Measurements from ENCODE around the gene RNF182.

DNA sequence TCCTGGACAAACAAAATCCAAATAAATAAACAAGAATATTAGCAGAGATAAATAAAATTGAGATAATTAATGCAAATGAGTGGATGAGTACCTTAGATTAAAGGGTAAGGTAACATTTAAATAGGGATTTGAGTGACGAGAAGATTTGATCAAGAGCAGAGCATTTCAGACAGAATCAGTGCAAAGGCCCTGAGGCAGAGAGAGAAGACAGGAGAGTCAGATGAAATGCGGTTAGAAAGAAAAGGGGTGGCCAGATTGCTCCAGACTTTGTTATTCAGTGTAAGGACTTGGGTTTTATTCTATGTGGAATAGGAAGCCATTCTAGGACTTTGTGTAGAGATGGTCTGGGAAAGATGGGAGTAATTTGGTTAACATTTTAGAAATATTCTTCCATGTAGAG is 10.0 kb downstream of the RNF182 start:
- TF ChIP-seq, protein P1, sequence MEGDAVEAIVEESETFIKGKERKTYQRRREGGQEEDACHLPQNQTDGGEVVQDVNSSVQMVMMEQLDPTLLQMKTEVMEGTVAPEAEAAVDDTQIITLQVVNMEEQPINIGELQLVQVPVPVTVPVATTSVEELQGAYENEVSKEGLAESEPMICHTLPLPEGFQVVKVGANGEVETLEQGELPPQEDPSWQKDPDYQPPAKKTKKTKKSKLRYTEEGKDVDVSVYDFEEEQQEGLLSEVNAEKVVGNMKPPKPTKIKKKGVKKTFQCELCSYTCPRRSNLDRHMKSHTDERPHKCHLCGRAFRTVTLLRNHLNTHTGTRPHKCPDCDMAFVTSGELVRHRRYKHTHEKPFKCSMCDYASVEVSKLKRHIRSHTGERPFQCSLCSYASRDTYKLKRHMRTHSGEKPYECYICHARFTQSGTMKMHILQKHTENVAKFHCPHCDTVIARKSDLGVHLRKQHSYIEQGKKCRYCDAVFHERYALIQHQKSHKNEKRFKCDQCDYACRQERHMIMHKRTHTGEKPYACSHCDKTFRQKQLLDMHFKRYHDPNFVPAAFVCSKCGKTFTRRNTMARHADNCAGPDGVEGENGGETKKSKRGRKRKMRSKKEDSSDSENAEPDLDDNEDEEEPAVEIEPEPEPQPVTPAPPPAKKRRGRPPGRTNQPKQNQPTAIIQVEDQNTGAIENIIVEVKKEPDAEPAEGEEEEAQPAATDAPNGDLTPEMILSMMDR (conservative IDR thresholded peaks at IDR 0.05 in 1 of 2, IDR thresholded peaks at IDR 0.05 in 1 of 2; ENCODE audit: low read depth in 1 of 2, low read length in 2 of 2): no peak
- TF ChIP-seq EZH2 (IDR thresholded peaks at IDR 0.05; ENCODE audit: low read length, missing control alignments): no peak
